WERI-Rb-1 (cell line): ENCODE results near the gene STAMBP.
"Not testable (repeated sequence)": the region's sequence is repeated elsewhere in the genome, so short reads cannot be mapped to it uniquely, and the experiment has no call there.

Source experiments
- DNase-seq: peaks from one replicate; pipeline ENCODE4 v3.0.0-alpha.2; 2020
- H3K27ac ChIP-seq: fragments of 250-450 bp; sonication (Bioruptor Pico); 2 replicates; pipeline ENCODE4 v1.5.1; 2020; ENCODE audit warnings: mild to moderate bottlenecking, moderate library complexity
- H3K27me3 ChIP-seq: fragments of 250-450 bp; sonication (Bioruptor Pico); 2 replicates; pipeline ENCODE4 v1.5.1; 2021; ENCODE audit warnings: mild to moderate bottlenecking, low read depth, moderate library complexity; ENCODE audit not compliant: insufficient read depth, severe bottlenecking
- H3K36me3 ChIP-seq: fragments of 250-450 bp; sonication (Bioruptor Pico); 2 replicates; pipeline ENCODE4 v1.5.1; 2020; ENCODE audit warnings: mild to moderate bottlenecking, moderate library complexity
- H3K4me3 ChIP-seq: 2 replicates; pipeline ENCODE4 v1.5.1; 2011; ENCODE audit warnings: low read depth, mild to moderate bottlenecking, control low read depth, low read length
- H3K9me3 ChIP-seq: fragments of 250-450 bp; sonication (Bioruptor Pico); 2 replicates; pipeline ENCODE4 v1.5.1; 2021; ENCODE audit warnings: mild to moderate bottlenecking, moderate library complexity; ENCODE audit not compliant: severe bottlenecking
- CTCF ChIP-seq: IDR thresholded peaks from 2 replicates; pipeline ENCODE4 v1.5.1; 2011; ENCODE audit warnings: low read depth, mild to moderate bottlenecking, control low read depth, inconsistent platforms, low read length

Gene STAMBP

DNA sequence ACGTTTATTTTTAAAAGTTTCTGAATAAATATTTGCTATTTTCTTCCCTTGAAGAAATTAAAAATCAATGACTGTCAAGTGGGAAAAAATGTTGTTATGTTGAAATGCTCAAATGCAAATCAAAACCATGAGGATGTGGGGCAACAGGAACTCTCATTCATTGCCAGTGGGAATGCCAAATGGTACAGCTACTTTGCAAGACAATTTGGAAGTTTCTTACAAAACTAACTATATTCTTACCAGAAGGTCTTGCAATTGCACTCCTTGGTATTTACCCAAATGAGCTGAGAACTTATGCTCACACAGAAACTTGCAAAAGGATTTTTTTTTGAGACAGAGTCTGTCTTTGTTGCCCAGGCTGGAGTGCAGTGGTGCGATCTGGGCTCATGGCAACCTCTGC lies 56.6 kb downstream of the STAMBP start:
- H3K27ac ChIP-seq: no peak overlapping the region
- H3K36me3 ChIP-seq: no peaks in the 10 kb centered on the region
- TF ChIP-seq CTCF: no peak
- no peak for DNase-seq
- H3K4me3 ChIP-seq: no peak overlapping the region
- H3K9me3 ChIP-seq: no peaks in the 10 kb centered on the region
- H3K27me3 ChIP-seq: no peaks in the 10 kb centered on the region

DNA sequence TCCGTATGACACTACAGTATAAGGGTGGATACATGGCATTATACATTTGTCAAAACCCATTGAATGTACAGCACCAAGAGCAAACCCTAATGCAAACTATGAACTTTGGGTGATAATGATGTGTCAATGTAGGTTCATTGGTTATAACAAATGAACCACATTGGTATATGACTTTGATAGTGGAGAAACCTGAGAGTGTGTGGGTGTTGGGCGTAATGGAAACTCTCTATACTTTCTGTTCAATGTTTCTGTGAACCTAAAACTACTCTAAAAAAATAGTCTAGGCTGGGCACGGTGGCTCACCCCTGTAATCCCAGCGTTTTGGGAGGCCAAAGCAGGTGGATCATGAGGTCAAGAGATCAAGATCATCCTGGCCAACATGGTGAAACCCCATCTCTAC lies 57.6 kb downstream of the STAMBP start:
- Histone ChIP-seq H3K27ac (no peak overlapping the region), H3K36me3 (no peaks in the 10 kb centered on the region), H3K27me3 (no peaks in the 10 kb centered on the region), H3K4me3 (no peak overlapping the region), H3K9me3 (no peaks in the 10 kb centered on the region)
- TF ChIP-seq CTCF: no peak
- no peak for DNase-seq

DNA sequence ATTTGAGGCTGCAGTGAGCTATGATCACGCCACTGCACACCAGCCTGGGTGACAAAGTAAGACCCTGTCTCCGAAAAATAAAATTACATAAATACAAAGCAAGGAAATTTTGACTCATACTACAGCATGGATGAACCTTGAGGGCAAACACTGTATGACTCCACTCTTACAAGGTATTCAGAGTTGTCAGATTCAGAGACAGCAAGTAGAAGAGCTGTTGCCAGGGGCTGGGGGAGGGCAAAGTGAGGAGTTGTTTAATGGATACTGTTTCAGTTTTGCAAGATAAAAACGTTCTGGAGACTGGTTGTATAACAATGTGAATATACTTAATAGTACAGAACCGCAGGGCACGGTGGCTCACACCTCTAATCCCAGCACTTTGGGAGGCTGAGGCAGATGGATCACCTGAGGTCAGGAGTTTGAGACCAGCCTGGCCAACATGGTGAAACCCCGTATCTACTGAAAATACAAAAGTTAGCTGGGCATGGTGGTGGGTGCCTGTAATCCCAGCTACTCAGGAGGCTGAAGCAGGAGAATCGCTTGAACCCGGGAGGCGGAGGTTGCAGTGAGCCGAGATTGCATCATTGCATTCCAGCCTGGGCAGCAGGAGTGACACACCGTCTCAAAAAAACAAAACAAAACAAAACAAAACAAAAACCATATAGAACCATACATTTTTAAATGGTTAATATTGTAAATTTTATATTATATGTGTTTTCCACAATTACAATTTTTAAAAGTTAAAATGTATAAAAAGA lies 59.0 kb downstream of the STAMBP start:
- H3K36me3 ChIP-seq, H3K4me3 ChIP-seq, H3K9me3 ChIP-seq, DNase-seq, H3K27me3 ChIP-seq, H3K27ac ChIP-seq: not testable (repeated sequence)

DNA sequence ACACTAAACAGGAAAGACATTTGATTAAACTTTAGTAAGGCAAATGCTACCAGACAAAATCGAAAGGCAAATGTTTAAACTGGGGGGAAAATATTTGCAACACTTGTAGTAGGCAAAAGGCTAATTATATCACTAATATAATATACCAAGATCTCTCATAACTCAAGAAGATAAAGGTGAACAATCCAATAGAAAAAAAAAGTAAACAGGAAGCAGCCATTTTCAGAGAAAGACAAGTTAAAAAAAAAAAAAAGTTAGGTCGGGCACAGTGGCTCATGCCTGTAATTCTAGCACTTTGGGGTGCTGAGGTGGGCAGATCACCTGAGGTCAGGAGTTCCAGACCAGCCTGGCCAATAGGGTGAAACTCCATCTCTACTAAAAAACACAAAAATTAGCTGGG lies 59.6 kb downstream of the STAMBP start:
- Histone ChIP-seq H3K4me3 (no peak overlapping the region), H3K9me3 (no peaks in the 10 kb centered on the region), H3K27ac (no peak overlapping the region), H3K27me3 (no peaks in the 10 kb centered on the region), H3K36me3 (no peaks in the 10 kb centered on the region)
- TF ChIP-seq CTCF: no peak
- no peak for DNase-seq

DNA sequence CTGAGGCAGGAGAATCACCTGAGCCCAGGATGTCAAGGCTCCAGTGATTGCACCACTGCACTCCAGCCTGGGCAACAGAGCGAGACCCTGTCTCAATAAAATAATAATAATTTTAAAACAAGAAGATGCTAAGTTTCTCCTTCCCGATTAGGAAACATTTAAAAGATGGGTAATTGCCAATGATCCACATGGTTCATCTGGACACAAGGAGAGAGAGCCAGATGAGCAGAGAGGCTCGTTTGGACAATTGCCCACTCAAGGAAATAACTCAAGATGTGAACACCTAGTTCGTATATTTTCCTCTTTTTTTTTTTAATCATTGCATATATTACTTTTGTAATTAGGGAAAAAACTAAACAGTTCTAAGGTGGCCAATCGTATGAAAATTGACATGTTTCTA lies 60.4 kb downstream of the STAMBP start:
- Histone ChIP-seq H3K36me3 (no peaks in the 10 kb centered on the region), H3K9me3 (no peaks in the 10 kb centered on the region), H3K4me3 (no peak overlapping the region), H3K27me3 (no peaks in the 10 kb centered on the region), H3K27ac (no peak overlapping the region)
- DNase-seq: no peak
- TF ChIP-seq CTCF: no peak

DNA sequence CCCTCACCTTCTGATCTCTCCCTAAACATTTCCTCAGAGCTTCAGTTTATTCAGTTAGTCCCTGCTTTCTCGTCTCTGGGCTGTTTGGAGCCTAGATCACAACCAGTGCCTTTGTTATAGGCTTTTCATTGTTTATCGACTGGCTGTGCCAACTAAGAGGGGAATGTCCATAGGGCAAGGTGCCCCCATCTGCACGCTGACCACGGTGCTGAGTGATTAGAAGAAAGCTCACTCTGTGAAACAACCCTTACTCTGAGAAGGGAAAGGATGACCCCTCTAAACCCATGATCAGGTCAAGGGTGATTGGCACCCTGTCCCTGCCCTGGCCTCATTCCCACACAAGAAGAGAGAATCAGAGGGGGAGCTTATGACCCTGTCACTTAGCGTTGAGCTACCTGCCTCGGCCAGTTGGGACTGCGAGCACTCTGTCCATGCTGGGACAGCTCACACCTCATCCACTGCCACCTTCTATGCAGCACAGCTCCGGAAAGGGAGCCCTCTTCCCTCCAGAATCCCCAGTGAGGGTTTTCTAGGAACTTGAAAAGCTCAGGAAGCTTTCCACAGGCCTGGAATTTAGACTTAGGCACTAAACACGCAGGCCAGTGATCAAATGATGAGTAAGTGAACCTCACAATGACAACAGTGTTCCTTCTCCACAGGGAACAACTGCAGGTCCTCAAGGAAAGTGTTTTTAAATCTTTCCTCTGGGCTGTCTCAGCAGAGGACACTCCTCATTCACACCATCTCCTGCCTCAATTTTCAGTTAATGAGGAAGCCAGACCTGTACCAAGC lies 61.7 kb downstream of the STAMBP start:
- Histone ChIP-seq H3K27ac (no peak overlapping the region), H3K9me3 (no peaks in the 10 kb centered on the region), H3K36me3 (no peaks in the 10 kb centered on the region), H3K4me3 (no peak overlapping the region), H3K27me3 (no peaks in the 10 kb centered on the region)
- no peak for DNase-seq
- TF ChIP-seq CTCF: no peak
